RWPE2 (cell line): ENCODE data around the gene TOMM5.

Experiments used
- ATAC-seq: fragments of 200-7000 bp; cut with Tn5 transposase; 3 replicates; pipeline ENCODE4 v1.9.1; 2021; ENCODE audit warnings: low read depth
- DNase-seq: peaks from one replicate; pipeline ENCODE4 v3.0.0-alpha.2; 2020; ENCODE audit warnings: low spot score
- H3K27ac ChIP-seq: fragments of 450-650 bp; 2 replicates; pipeline ENCODE4 v1.5.1; 2017; ENCODE audit warnings: mild to moderate bottlenecking; ENCODE audit not compliant: poor library complexity, severe bottlenecking
- H3K27me3 ChIP-seq: fragments of 250-450 bp; sonication (Bioruptor Pico); 2 replicates; pipeline ENCODE4 v1.5.1; 2021; ENCODE audit warnings: mild to moderate bottlenecking, moderate library complexity; ENCODE audit not compliant: insufficient read depth, poor library complexity, severe bottlenecking
- H3K36me3 ChIP-seq: fragments of 250-450 bp; sonication (Bioruptor Pico); 2 replicates; pipeline ENCODE4 v1.5.1; 2020; ENCODE audit warnings: low read depth, mild to moderate bottlenecking, moderate library complexity
- H3K4me1 ChIP-seq: fragments of 250-450 bp; sonication (Bioruptor Pico); 2 replicates; pipeline ENCODE4 v1.5.1; 2021; ENCODE audit warnings: mild to moderate bottlenecking, moderate library complexity; ENCODE audit not compliant: insufficient read depth, poor library complexity, severe bottlenecking
- H3K4me3 ChIP-seq: fragments of 250-450 bp; sonication (Bioruptor Pico); 2 replicates; pipeline ENCODE4 v1.5.1; 2021; ENCODE audit warnings: mild to moderate bottlenecking, moderate library complexity; ENCODE audit not compliant: severe bottlenecking
- H3K9me3 ChIP-seq: fragments of 250-450 bp; sonication (Bioruptor Pico); 2 replicates; pipeline ENCODE4 v1.5.1; 2021; ENCODE audit warnings: mild to moderate bottlenecking, moderate library complexity; ENCODE audit not compliant: severe bottlenecking
- TF ChIP-seq, protein P1 (sequence below): fragments of 450-650 bp; IDR thresholded peaks from one replicate; pipeline ENCODE4 v1.5.1; 2017; ENCODE audit warnings: mild to moderate bottlenecking, moderate library complexity; ENCODE audit not compliant: poor library complexity, severe bottlenecking

Gene TOMM5

GRCh38 chr9:37551888-37552287 is 40.5 kb downstream of the TOMM5 start:
- no peaks in the 10 kb centered on the region for H3K27me3 ChIP-seq
- H3K27ac ChIP-seq, result no peak overlapping the region
- ATAC-seq (no peak), DNase-seq (no peak)
- H3K36me3 ChIP-seq, result no peaks in the 10 kb centered on the region
- H3K9me3 ChIP-seq, result no peaks in the 10 kb centered on the region
- H3K4me3 ChIP-seq, result no peak overlapping the region
- no peaks in the 10 kb centered on the region for H3K4me1 ChIP-seq
- TF ChIP-seq, protein P1, sequence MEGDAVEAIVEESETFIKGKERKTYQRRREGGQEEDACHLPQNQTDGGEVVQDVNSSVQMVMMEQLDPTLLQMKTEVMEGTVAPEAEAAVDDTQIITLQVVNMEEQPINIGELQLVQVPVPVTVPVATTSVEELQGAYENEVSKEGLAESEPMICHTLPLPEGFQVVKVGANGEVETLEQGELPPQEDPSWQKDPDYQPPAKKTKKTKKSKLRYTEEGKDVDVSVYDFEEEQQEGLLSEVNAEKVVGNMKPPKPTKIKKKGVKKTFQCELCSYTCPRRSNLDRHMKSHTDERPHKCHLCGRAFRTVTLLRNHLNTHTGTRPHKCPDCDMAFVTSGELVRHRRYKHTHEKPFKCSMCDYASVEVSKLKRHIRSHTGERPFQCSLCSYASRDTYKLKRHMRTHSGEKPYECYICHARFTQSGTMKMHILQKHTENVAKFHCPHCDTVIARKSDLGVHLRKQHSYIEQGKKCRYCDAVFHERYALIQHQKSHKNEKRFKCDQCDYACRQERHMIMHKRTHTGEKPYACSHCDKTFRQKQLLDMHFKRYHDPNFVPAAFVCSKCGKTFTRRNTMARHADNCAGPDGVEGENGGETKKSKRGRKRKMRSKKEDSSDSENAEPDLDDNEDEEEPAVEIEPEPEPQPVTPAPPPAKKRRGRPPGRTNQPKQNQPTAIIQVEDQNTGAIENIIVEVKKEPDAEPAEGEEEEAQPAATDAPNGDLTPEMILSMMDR, result no peak

DNA sequence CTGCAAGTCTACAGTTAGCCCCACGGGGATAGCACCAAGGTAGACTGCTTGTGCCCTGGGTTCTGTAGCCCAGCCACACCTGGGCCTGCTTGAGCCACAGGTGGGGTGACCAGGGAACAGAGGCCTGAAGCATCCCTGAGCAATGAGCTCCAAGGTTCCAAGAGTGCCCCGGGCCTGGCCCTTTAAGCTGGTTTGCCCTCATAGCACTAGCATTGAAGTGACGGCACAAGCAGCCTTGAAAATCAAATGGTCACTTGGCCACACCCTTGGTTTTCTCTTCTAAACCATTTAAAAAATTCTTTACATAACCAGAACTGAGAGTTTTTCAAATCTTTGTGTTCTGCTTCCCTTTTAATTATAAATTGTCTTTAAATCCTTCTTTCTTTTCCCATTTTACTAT is 40.9 kb downstream of the TOMM5 start:
- Histone ChIP-seq H3K4me1 (no peaks in the 10 kb centered on the region), H3K27ac (no peak overlapping the region), H3K9me3 (no peaks in the 10 kb centered on the region), H3K27me3 (no peaks in the 10 kb centered on the region), H3K4me3 (no peak overlapping the region), H3K36me3 (no peaks in the 10 kb centered on the region)
- ATAC-seq (no peak), DNase-seq (no peak)
- TF ChIP-seq, protein P1, result no peak

- Histone ChIP-seq H3K27me3 (no peaks in the 10 kb centered on the region), H3K9me3 (no peaks in the 10 kb centered on the region), H3K27ac (no peak overlapping the region), H3K36me3 (no peaks in the 10 kb centered on the region), H3K4me1 (no peaks in the 10 kb centered on the region), H3K4me3 (no peak overlapping the region)
- TF ChIP-seq, protein P1, result no peak
- no peak for DNase-seq
- ATAC-seq, result no peak
Observed at GRCh38 chr9:37550781-37551180, 41.6 kb downstream of the TOMM5 start.

GRCh38 chr9:37549527-37549926 is 42.9 kb downstream of the TOMM5 start:
- Histone ChIP-seq H3K27me3 (no peaks in the 10 kb centered on the region), H3K4me1 (no peaks in the 10 kb centered on the region), H3K9me3 (no peaks in the 10 kb centered on the region), H3K27ac (no peak overlapping the region), H3K36me3 (no peaks in the 10 kb centered on the region), H3K4me3 (no peak overlapping the region)
- DNase-seq, result no peak
- TF ChIP-seq, protein P1, result no peak
- no peak for ATAC-seq

DNA sequence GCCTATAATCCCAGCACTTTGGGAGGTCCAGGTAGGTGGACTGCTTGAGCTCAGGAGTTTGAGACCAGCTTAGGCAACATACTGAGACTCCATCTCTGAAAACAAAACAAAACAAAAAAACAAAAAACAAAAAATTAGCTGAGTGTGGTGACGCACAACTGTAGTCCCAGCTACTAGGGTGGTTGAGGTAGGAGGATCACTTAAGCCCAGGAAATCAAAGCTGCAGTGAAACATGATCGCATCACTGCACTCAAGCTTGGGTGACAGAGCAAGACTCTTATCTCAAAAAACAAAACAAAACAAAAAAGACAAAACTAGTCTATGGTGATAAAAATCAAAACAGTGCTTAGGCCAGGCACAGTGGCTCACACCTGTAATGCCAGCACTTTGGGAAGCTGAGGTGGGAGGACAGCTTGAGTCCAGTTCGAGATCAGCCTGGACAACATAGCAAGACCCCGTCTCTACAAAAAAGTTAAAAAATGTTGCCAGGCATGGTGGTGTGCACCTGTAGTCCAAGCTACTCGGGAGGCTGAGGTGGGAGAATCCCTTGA is 45.0 kb downstream of the TOMM5 start:
- Histone ChIP-seq H3K4me1 (no peaks in the 10 kb centered on the region), H3K4me3 (no peak overlapping the region), H3K36me3 (no peaks in the 10 kb centered on the region), H3K27me3 (no peaks in the 10 kb centered on the region), H3K9me3 (no peaks in the 10 kb centered on the region), H3K27ac (no peak overlapping the region)
- DNase-seq (no peak), ATAC-seq (no peak)
- TF ChIP-seq, protein P1, result no peak
